SK-N-SH (cell line): ENCODE data around the gene PTPN14. TPM values are rescaled to one million over a fixed set of nuclear protein-coding genes. Genes with fewer than 3 reads are reported as not detected.
"Not testable (repeated sequence)": the region's sequence is repeated elsewhere in the genome, so short reads cannot be mapped to it uniquely, and the experiment has no call there.

ENCODE experiments used
- CTCF ChIA-PET: fragments of 300-600, 350-600 bp; formaldehyde crosslinking; extraction: SDS; loops from one replicate; lab custom pipeline; 2021; lab: Yijun Ruan, JAX
- POLR2A ChIA-PET: fragments of 350-600 bp; sonication (Branson Sonifier 250); formaldehyde crosslinking; extraction: SDS; loops from one replicate; lab custom pipeline; 2020; ENCODE audit warnings: antibody characterized with exemption, inconsistent platforms; lab: Yijun Ruan, JAX
- DNase-seq: peaks from one replicate; pipeline ENCODE4 v3.0.0; 2012
- H2AFZ ChIP-seq: fragments of 200-600 bp; sonication (generic); 2 replicates; pipeline ENCODE4 v1.8.1; 2016; ENCODE audit warnings: antibody characterized with exemption, mild to moderate bottlenecking, low read depth
- H3F3A ChIP-seq: fragments of 200-600 bp; sonication (generic); replicated peaks from 2 replicates; pipeline ENCODE3; 2016; ENCODE audit warnings: antibody characterized with exemption, mild to moderate bottlenecking; ENCODE audit not compliant: insufficient read depth
- H3K27ac ChIP-seq, 2 experiments: fragments of 200-500 bp in 1 of 2; fragments of 200-600 bp in 1 of 2; sonication (Bioruptor generic) in 1 of 2; sonication (generic), shearing (Covaris generic) in 1 of 2; 2 replicates each; pipeline versions ENCODE4 v1.5.1 to v1.6.1; 2014 to 2016; ENCODE audit warnings: low read depth in 2 of 2, inconsistent platforms in 1 of 2, low read length in 1 of 2, mild to moderate bottlenecking in 1 of 2, mixed read lengths in 1 of 2
- H3K27me3 ChIP-seq: fragments of 200-600 bp; sonication (generic), shearing (Covaris generic); 2 replicates; pipeline ENCODE4 v1.6.1; 2016; ENCODE audit warnings: mixed run types; ENCODE audit not compliant: insufficient read depth
- H3K36me3 ChIP-seq, 2 experiments: fragments of 200-500 bp in 1 of 2; fragments of 200-600 bp in 1 of 2; sonication (Bioruptor generic) in 1 of 2; sonication (generic) in 1 of 2; replicated peaks in 1 of 2; 2 replicates each; pipeline versions ENCODE3 to v1.5.1; 2014 to 2016; ENCODE audit warnings: low read length in 1 of 2, mild to moderate bottlenecking in 1 of 2; ENCODE audit not compliant: insufficient read depth in 2 of 2, control insufficient read depth in 1 of 2
- H3K4me1 ChIP-seq, 2 experiments: fragments of 200-500 bp in 1 of 2; fragments of 200-600 bp in 1 of 2; sonication (Bioruptor generic) in 1 of 2; sonication (generic), shearing (Covaris generic) in 1 of 2; 2 replicates each; pipeline versions ENCODE4 v1.5.1 to v1.6.1; 2014 to 2016; ENCODE audit warnings: low read depth in 1 of 2, low read length in 1 of 2, mixed run types in 1 of 2; ENCODE audit not compliant: insufficient read depth in 2 of 2, control insufficient read depth in 1 of 2
- H3K4me2 ChIP-seq: fragments of 200-600 bp; sonication (generic), shearing (Covaris generic); 2 replicates; pipeline ENCODE4 v1.6.1; 2017; ENCODE audit warnings: mixed run types
- H3K4me3 ChIP-seq, 2 experiments: fragments of 200-500 bp in 1 of 2; fragments of 200-600 bp in 1 of 2; sonication (Bioruptor generic) in 1 of 2; sonication (generic), shearing (Covaris generic) in 1 of 2; 2 replicates each; pipeline versions ENCODE4 v1.5.1 to v1.8.1; 2014 to 2016; ENCODE audit warnings: low read depth in 2 of 2, inconsistent platforms in 1 of 2, low read length in 1 of 2, mild to moderate bottlenecking in 1 of 2, mixed read lengths in 1 of 2, moderate library complexity in 1 of 2
- H3K79me2 ChIP-seq: fragments of 200-600 bp; sonication (generic); 2 replicates; pipeline ENCODE4 v1.8.1; 2017; ENCODE audit warnings: mild to moderate bottlenecking; ENCODE audit not compliant: insufficient read depth
- H3K9ac ChIP-seq: fragments of 200-600 bp; sonication (generic); 2 replicates; pipeline ENCODE4 v1.6.1; 2017; ENCODE audit warnings: mixed run types
- H3K9me2 ChIP-seq: fragments of 200-600 bp; sonication (generic); 2 replicates; pipeline ENCODE4 v1.6.1; 2017; ENCODE audit warnings: mixed run types
- H3K9me3 ChIP-seq: fragments of 200-600 bp; sonication (generic); 2 replicates; pipeline ENCODE4 v1.6.1; 2017; ENCODE audit warnings: mixed run types, mild to moderate bottlenecking, moderate library complexity
- H4K20me1 ChIP-seq: fragments of 200-600 bp; sonication (generic); 2 replicates; pipeline ENCODE4 v1.6.1; 2017; ENCODE audit warnings: mild to moderate bottlenecking, mixed run types; ENCODE audit not compliant: insufficient read depth
- ELF1 ChIP-seq: IDR thresholded peaks from 2 replicates; pipeline ENCODE4 v1.4.0; 2012
- EP300 ChIP-seq, 2 experiments: IDR thresholded peaks; 2 replicates each; pipeline versions ENCODE4 v1.4.0 to v1.6.1; 2012; ENCODE audit warnings: borderline replicate concordance in 1 of 2, low read depth in 1 of 2, low read length in 1 of 2
- FOXJ3 ChIP-seq: sonication (generic); formaldehyde crosslinking; IDR thresholded peaks from 2 replicates; pipeline ENCODE4 v1.5.1; 2020; ENCODE audit warnings: mild to moderate bottlenecking, missing genetic modification reagents
- FOXM1 ChIP-seq: IDR thresholded peaks from 2 replicates; pipeline ENCODE4 v1.4.0; 2012; ENCODE audit warnings: low read depth, mild to moderate bottlenecking
- GATA2 ChIP-seq: sonication (generic); formaldehyde crosslinking; IDR thresholded peaks from 2 replicates; pipeline ENCODE4 v1.5.0; 2020; ENCODE audit warnings: mild to moderate bottlenecking, missing genetic modification reagents
- IRF3 ChIP-seq: fragments of 150-350 bp; IDR thresholded peaks from 2 replicates; pipeline ENCODE4 v1.6.1; 2016; ENCODE audit warnings: mild to moderate bottlenecking, low read depth, low read length
- JUND ChIP-seq: IDR thresholded peaks from 2 replicates; pipeline ENCODE4 v1.4.0; 2012
- MAX ChIP-seq: IDR thresholded peaks from 2 replicates; pipeline ENCODE4 v1.4.0; 2012; ENCODE audit warnings: low read depth
- NFIC ChIP-seq: IDR thresholded peaks from 2 replicates; pipeline ENCODE4 v1.4.0; 2012; ENCODE audit warnings: borderline replicate concordance
- REST ChIP-seq: IDR thresholded peaks from 2 replicates; pipeline ENCODE4 v1.6.1; 2012; ENCODE audit warnings: mild to moderate bottlenecking, low read depth, low read length, moderate library complexity
- SIN3A ChIP-seq: IDR thresholded peaks from 2 replicates; pipeline ENCODE4 v1.6.1; 2012; ENCODE audit warnings: low read depth, mild to moderate bottlenecking, low read length, moderate library complexity, borderline replicate concordance
- TCF12 ChIP-seq: IDR thresholded peaks from 2 replicates; pipeline ENCODE4 v1.4.0; 2012
- TEAD4 ChIP-seq: IDR thresholded peaks from 2 replicates; pipeline ENCODE4 v1.4.0; 2012; ENCODE audit warnings: mild to moderate bottlenecking, borderline replicate concordance; ENCODE audit not compliant: insufficient read depth
- USF1 ChIP-seq: IDR thresholded peaks from 2 replicates; pipeline ENCODE4 v1.4.0; 2012; ENCODE audit warnings: low read depth, borderline replicate concordance
- WGBS: methylation state at CpG from one replicate; pipeline ENCODE4 v1.1.6; 2017; ENCODE audit warnings: low lambda C conversion rate; 5-methylcytosine and 5-hydroxymethylcytosine counted together
- polyA plus RNA-seq, 3 experiments: library from polyadenylated mRNA; depleted of rRNA; stranded (reverse); fragments of >200 nt; gene quantifications; 2 replicates each; pipeline ENCODE4 v1.2.3, GENCODE V29; 2012
- TF ChIP-seq, protein P1 (sequence below): fragments of 200-600 bp; sonication (generic); IDR thresholded peaks from 2 replicates; pipeline ENCODE4 v1.6.1; 2017; ENCODE audit warnings: antibody characterized with exemption, mild to moderate bottlenecking, moderate library complexity

Gene PTPN14
- polyA plus RNA-seq, 1 of the 3 experiments (the other 2 are of a cell fraction): 12.8 TPM

DNA sequence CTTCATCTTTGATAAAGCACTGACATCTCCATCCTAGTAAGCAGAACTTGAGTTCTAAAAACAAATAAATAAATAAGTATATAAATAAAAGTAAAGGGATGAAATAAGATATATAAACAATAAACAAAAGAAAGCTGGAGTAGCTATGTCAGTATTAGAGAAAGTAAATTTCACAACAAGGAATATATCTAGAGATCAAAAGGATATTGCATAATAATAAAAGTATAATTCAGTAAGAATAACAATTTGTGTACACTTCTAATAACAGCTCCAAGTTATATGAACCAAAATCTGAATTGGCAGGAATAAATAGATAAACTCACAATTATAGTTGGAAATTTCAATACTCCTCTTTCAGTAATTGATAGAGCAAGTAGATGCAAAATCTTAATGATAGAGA lies 41.8 kb upstream of the PTPN14 start:
- no peaks in the 10 kb centered on the region for H3K9me2 ChIP-seq
- POLR2A ChIA-PET: no interaction called here
- no peak overlapping the region for H2AFZ ChIP-seq
- H4K20me1 ChIP-seq: no peaks in the 10 kb centered on the region
- H3K9ac ChIP-seq: no peak overlapping the region
- H3F3A ChIP-seq: no peaks in the 10 kb centered on the region
- no peaks in the 10 kb centered on the region for H3K79me2 ChIP-seq
- H3K27ac ChIP-seq: no peak overlapping the region
- no peak for DNase-seq
- H3K4me1 ChIP-seq: no peaks in the 10 kb centered on the region; a peak in 1 of 4 replicates
- no peak for TF ChIP-seq NFIC
- no peak for TF ChIP-seq TEAD4
- TF ChIP-seq EP300 (IDR thresholded peaks at IDR 0.05; ENCODE audit: borderline replicate concordance in 1 of 2, low read depth in 1 of 2, low read length in 1 of 2): no peak
- TF ChIP-seq MAX: no peak
- TF ChIP-seq TCF12: no peak
- TF ChIP-seq IRF3: no peak
- no peak for TF ChIP-seq FOXM1
- no peak for TF ChIP-seq FOXJ3 (CRISPR knock-in tag)
- TF ChIP-seq SIN3A: no peak
- no peak for TF ChIP-seq GATA2 (CRISPR knock-in tag)
- TF ChIP-seq ELF1: no peak
- TF ChIP-seq, all 33 proteins: peak for 0
- no peaks in the 10 kb centered on the region for H3K27me3 ChIP-seq
- no peak overlapping the region for H3K4me3 ChIP-seq
- H3K36me3 ChIP-seq: no peaks in the 10 kb centered on the region
- H3K9me3 ChIP-seq: no peaks in the 10 kb centered on the region
- CTCF ChIA-PET: interaction anchor here (1.0 to 18.6 kb wide), 7 partner anchors 9 to 932 kb away, joined by 3 to 323 read pairs (median 5); partner anchors contain the start of gene CENPF
- H3K4me2 ChIP-seq: no peak overlapping the region

- H3K4me3 ChIP-seq, H3K79me2 ChIP-seq, H3K4me1 ChIP-seq, H3K27ac ChIP-seq, POLR2A ChIA-PET, H3K27me3 ChIP-seq, H4K20me1 ChIP-seq, H3K36me3 ChIP-seq, H3F3A ChIP-seq, DNase-seq, H3K9me3 ChIP-seq, H3K9me2 ChIP-seq, H2AFZ ChIP-seq, H3K9ac ChIP-seq, H3K4me2 ChIP-seq: not testable (repeated sequence)
- CTCF ChIA-PET: interaction anchor here (1.1 to 18.6 kb wide), 3 partner anchors 260 to 933 kb away, joined by 3 to 323 read pairs (median 3); no protein-coding TSS in a partner anchor
- 85% methylated on average over 8 of the region's 8 CpGs for WGBS
Observed at GRCh38 chr1:214591918-214592317, 40.5 kb upstream of the PTPN14 start.

DNA sequence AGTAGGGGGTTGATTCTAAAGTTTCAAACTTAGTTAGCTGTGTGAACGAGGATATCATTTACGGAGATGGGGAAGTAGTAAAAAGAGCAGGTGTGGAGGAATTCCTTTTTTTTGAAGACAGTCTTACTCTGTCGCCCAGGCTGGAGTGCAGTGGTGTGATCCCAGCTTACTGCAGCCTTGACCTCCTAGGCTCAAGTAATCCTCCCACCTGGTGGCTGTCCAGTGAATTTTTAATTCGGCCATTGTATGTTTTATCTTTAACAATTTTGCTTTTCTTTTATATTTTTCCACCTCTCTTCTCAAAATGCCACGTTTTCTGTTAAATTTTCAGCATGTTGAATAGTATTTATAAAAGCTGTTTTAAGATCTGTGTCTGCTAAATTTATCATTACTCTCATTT lies 39.3 kb upstream of the PTPN14 start:
- H3K4me1 ChIP-seq: no peaks in the 10 kb centered on the region; a peak in 1 of 4 replicates
- ChIA-PET CTCF (interaction anchor here (1.1 to 18.6 kb wide), 3 partner anchors 249 to 330 kb away, joined by 3 to 323 read pairs (median 4); no protein-coding TSS in a partner anchor), POLR2A (no interaction called here)
- no peaks in the 10 kb centered on the region for H3K79me2 ChIP-seq
- no peak for TF ChIP-seq USF1
- no peak for TF ChIP-seq JUND
- TF ChIP-seq REST: no peak
- TF ChIP-seq, protein P1, sequence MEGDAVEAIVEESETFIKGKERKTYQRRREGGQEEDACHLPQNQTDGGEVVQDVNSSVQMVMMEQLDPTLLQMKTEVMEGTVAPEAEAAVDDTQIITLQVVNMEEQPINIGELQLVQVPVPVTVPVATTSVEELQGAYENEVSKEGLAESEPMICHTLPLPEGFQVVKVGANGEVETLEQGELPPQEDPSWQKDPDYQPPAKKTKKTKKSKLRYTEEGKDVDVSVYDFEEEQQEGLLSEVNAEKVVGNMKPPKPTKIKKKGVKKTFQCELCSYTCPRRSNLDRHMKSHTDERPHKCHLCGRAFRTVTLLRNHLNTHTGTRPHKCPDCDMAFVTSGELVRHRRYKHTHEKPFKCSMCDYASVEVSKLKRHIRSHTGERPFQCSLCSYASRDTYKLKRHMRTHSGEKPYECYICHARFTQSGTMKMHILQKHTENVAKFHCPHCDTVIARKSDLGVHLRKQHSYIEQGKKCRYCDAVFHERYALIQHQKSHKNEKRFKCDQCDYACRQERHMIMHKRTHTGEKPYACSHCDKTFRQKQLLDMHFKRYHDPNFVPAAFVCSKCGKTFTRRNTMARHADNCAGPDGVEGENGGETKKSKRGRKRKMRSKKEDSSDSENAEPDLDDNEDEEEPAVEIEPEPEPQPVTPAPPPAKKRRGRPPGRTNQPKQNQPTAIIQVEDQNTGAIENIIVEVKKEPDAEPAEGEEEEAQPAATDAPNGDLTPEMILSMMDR: peak; percentile 29; the same call in 1 of the 2 replicates
- no peak overlapping the region for H3K4me2 ChIP-seq
- H3K36me3 ChIP-seq: no peaks in the 10 kb centered on the region
- no peaks in the 10 kb centered on the region for H3K9me2 ChIP-seq
- WGBS: 85% methylated on average over 5 of the region's 5 CpGs
- H3K27me3 ChIP-seq: no peaks in the 10 kb centered on the region
- no peak overlapping the region for H3K9ac ChIP-seq
- no peaks in the 10 kb centered on the region for H4K20me1 ChIP-seq
- no peak overlapping the region for H2AFZ ChIP-seq
- H3K9me3 ChIP-seq: no peaks in the 10 kb centered on the region
- H3F3A ChIP-seq: no peaks in the 10 kb centered on the region
- no peak for DNase-seq
- no peak overlapping the region for H3K27ac ChIP-seq
- no peak overlapping the region for H3K4me3 ChIP-seq
